HepG2 (cell line): ENCODE results near the gene ARL15. TPM values are rescaled to one million over a fixed set of nuclear protein-coding genes. Genes with fewer than 3 reads are reported as not detected.
A peak's percentile ranks its signal among the peaks of the same experiment; 100 is the strongest.

Source experiments
- ATAC-seq: fragments of 200-7000 bp; cut with Tn5 transposase; 3 replicates; pipeline ENCODE4 v1.9.1; 2020; ENCODE audit warnings: mild to moderate bottlenecking, moderate library complexity
- BruUV-seq: library from RNA; stranded (reverse); fragments of 400-500 nt; replicated peaks from 2 replicates; lab custom pipeline; 2021; lab: Mats Ljungman, UMichigan
- CTCF ChIA-PET: fragments of 300-600 bp; formaldehyde crosslinking; extraction: SDS; loops from one replicate; lab custom pipeline; 2021; ENCODE audit warnings: low total read pairs, inconsistent platforms, low intra/inter-chr PET ratio; lab: Yijun Ruan, JAX
- POLR2A ChIA-PET: fragments of 350-600 bp; sonication (Branson Sonifier 250); formaldehyde crosslinking; loops from one replicate; lab custom pipeline; 2020; ENCODE audit warnings: antibody characterized with exemption, inconsistent platforms; lab: Yijun Ruan, JAX
- DNase-seq: peaks from one replicate; pipeline ENCODE4 v3.0.0-alpha.2; 2015; ENCODE audit warnings: low spot score
- FAIRE-seq: peaks from 3 replicates; lab custom pipeline; 2011; peaks lifted over from hg19 to GRCh38; lab: Jason Lieb, UNC
- H2AFZ ChIP-seq: one replicate; pipeline ENCODE4 v1.6.1; 2011; ENCODE audit warnings: low read length, inconsistent platforms
- H3K27ac ChIP-seq: fragments of 300-600 bp; 3 replicates; pipeline ENCODE4 v1.8.0; 2011; ENCODE audit warnings: mixed run types, mild to moderate bottlenecking, mixed read lengths, low read length, inconsistent platforms; ENCODE audit not compliant: insufficient read depth; ENCODE audit errors: extremely low read length
- H3K27me3 ChIP-seq, 2 experiments: fragments of 200-600 bp in 1 of 2; 2 replicates in 1 of 2; 3 replicates in 1 of 2; pipeline versions ENCODE4 v1.6.0 to v1.8.0; 2011; ENCODE audit warnings: low read length in 2 of 2, mild to moderate bottlenecking in 2 of 2, moderate library complexity in 2 of 2, inconsistent platforms in 1 of 2; ENCODE audit not compliant: insufficient read depth in 2 of 2, control insufficient read depth in 1 of 2
- H3K36me3 ChIP-seq, 2 experiments: fragments of 200-600 bp in 1 of 2; replicated peaks in 1 of 2; 2 replicates in 1 of 2; 3 replicates in 1 of 2; pipeline versions ENCODE4 v1.5.1 to v1.8.0; 2011; ENCODE audit warnings: low read length in 2 of 2, inconsistent platforms in 1 of 2; ENCODE audit not compliant: insufficient read depth in 2 of 2, control insufficient read depth in 1 of 2
- H3K4me1 ChIP-seq: 2 replicates; pipeline ENCODE4 v1.5.1; 2012; ENCODE audit warnings: low read length, inconsistent platforms; ENCODE audit not compliant: insufficient read depth
- H3K4me2 ChIP-seq: 2 replicates; pipeline ENCODE4 v1.6.0; 2011; ENCODE audit warnings: low read depth, low read length, inconsistent platforms
- H3K4me3 ChIP-seq, 3 experiments: fragments of 200-600 bp in 1 of 3; sonication (generic), shearing (Covaris generic) in 1 of 3; replicated peaks in 1 of 3; 2 replicates each; pipeline ENCODE4 v1.5.1; 2011 to 2016; ENCODE audit warnings: low read length in 3 of 3, inconsistent platforms in 2 of 3, low read depth in 2 of 3, mild to moderate bottlenecking in 2 of 3, control low read depth in 1 of 3, mixed read lengths in 1 of 3; ENCODE audit not compliant: insufficient read depth in 1 of 3
- H3K79me2 ChIP-seq: one replicate; pipeline ENCODE4 v1.6.1; 2011; ENCODE audit warnings: low read length, inconsistent platforms; ENCODE audit not compliant: insufficient read depth
- H3K9ac ChIP-seq: 2 replicates; pipeline ENCODE4 v1.6.0; 2011; ENCODE audit warnings: mild to moderate bottlenecking, low read depth, low read length, inconsistent platforms; ENCODE audit not compliant: insufficient read depth
- H3K9me3 ChIP-seq: 2 replicates; pipeline ENCODE4 v1.5.1; 2012; ENCODE audit warnings: mild to moderate bottlenecking, low read length
- H4K20me1 ChIP-seq: 2 replicates; pipeline ENCODE4 v1.6.0; 2011; ENCODE audit warnings: inconsistent platforms, mild to moderate bottlenecking, low read length, moderate library complexity; ENCODE audit not compliant: insufficient read depth
- ATF7 ChIP-seq, 2 experiments: fragments of 450-650 bp in 1 of 2; sonication (generic) in 1 of 2; formaldehyde crosslinking in 1 of 2; IDR thresholded peaks; 2 replicates each; pipeline versions ENCODE4 v1.4.0 to v1.6.1; 2016 to 2020; ENCODE audit warnings: antibody characterized with exemption in 1 of 2, mild to moderate bottlenecking in 1 of 2, missing genetic modification reagents in 1 of 2
- CAMTA2 ChIP-seq: sonication (generic); formaldehyde crosslinking; IDR thresholded peaks from 2 replicates; pipeline ENCODE4 v1.4.0; 2020; ENCODE audit warnings: mild to moderate bottlenecking, missing genetic modification reagents, borderline replicate concordance
- CREB1 ChIP-seq, 2 experiments: fragments of 450-650 bp in 1 of 2; IDR thresholded peaks; 2 replicates each; pipeline ENCODE4 v1.6.1; 2016 to 2017; ENCODE audit warnings: control low read depth in 1 of 2, mild to moderate bottlenecking in 1 of 2, missing compliant biosample characterization in 1 of 2, missing genetic modification characterization in 1 of 2
- KAT8 ChIP-seq: IDR thresholded peaks from 2 replicates; pipeline ENCODE4 v1.6.1; 2016; ENCODE audit warnings: missing genetic modification reagents, missing compliant biosample characterization
- NPAS2 ChIP-seq: sonication (generic); formaldehyde crosslinking; IDR thresholded peaks from 2 replicates; pipeline ENCODE4 v1.8.0; 2022; ENCODE audit warnings: mild to moderate bottlenecking, missing genetic modification reagents, borderline replicate concordance
- RBFOX2 ChIP-seq: fragments of 200-400 bp; formaldehyde crosslinking; IDR thresholded peaks from 2 replicates; pipeline ENCODE4 v1.6.1; 2017; ENCODE audit warnings: low read depth, mild to moderate bottlenecking, low read length
- SALL2 ChIP-seq: sonication (generic); formaldehyde crosslinking; IDR thresholded peaks from 2 replicates; pipeline ENCODE4 v1.8.1; 2023; ENCODE audit warnings: mild to moderate bottlenecking, missing genetic modification reagents, inconsistent platforms
- SMAD3 ChIP-seq: sonication (generic); formaldehyde crosslinking; IDR thresholded peaks from 2 replicates; pipeline ENCODE4 v1.4.0; 2020; ENCODE audit warnings: missing genetic modification reagents
- THAP11 ChIP-seq: IDR thresholded peaks from 2 replicates; pipeline ENCODE4 v1.6.1; 2016; ENCODE audit warnings: missing biosample characterization, missing genetic modification reagents
- ZNF552 ChIP-seq: sonication (generic); formaldehyde crosslinking; IDR thresholded peaks from 2 replicates; pipeline ENCODE4 v1.9.0; 2022; ENCODE audit warnings: missing genetic modification reagents, mild to moderate bottlenecking, borderline replicate concordance
- ZNF761 ChIP-seq: sonication (generic); formaldehyde crosslinking; conservative IDR thresholded peaks from 2 replicates; pipeline ENCODE4 v1.4.0; 2020; ENCODE audit warnings: mild to moderate bottlenecking, missing genetic modification reagents
- WGBS: methylation state at CpG from one replicate; pipeline ENCODE4 v1.1.6; 2017; ENCODE audit warnings: low lambda C conversion rate; 5-methylcytosine and 5-hydroxymethylcytosine counted together
- in situ Hi-C: cut with HindIII; loops from 2 replicates; pipeline ENCODE4 v1.10.0; 2017; ENCODE audit warnings: low pct_unique_long_range_greater_than_20kb; ENCODE audit not compliant: extremely low pct_ligation_motif_present
- intact Hi-C: fragments of 100-400 bp; cut with micrococcal nuclease; formaldehyde crosslinking; loops from one replicate; pipeline ENCODE4 v1.10.0; 2022; ENCODE audit not compliant: unreplicated experiment
- polyA plus RNA-seq, 8 experiments: library from polyadenylated mRNA; depleted of rRNA in 3 of 8; stranded (reverse) in 7 of 8; unstranded in 1 of 8; fragments of >200 nt; fragmentation: Illumina TruSeq in 4 of 8; extraction: Trizol in 4 of 8; gene quantifications; 2 replicates each; pipeline versions ENCODE4 v1.2.1 to v1.2.3, GENCODE V29; 2011 to 2016; ENCODE audit warnings: low read depth in 4 of 8, missing spikeins in 1 of 8, mixed read lengths in 1 of 8; ENCODE audit not compliant: insufficient read depth in 1 of 8
- total RNA-seq, 5 experiments: library from RNA; depleted of rRNA; stranded (reverse); fragments of >200 nt; fragmentation: Illumina TruSeq; extraction: Trizol; gene quantifications; 2 replicates each; pipeline ENCODE4 v1.2.3, GENCODE V29; 2016; ENCODE audit warnings: low read depth in 1 of 5
- TF ChIP-seq, protein P1 (sequence below): sonication (generic); formaldehyde crosslinking; IDR thresholded peaks from 2 replicates; pipeline ENCODE4 v1.4.0; 2020; ENCODE audit warnings: missing genetic modification reagents, mild to moderate bottlenecking, borderline replicate concordance

Gene ARL15
- total and polyA plus RNA-seq, 2 of the 13 experiments (the other 11 are each of a cell fraction or from before 2014, with no cell fraction given) = 2.5 to 7.7 TPM

DNA sequence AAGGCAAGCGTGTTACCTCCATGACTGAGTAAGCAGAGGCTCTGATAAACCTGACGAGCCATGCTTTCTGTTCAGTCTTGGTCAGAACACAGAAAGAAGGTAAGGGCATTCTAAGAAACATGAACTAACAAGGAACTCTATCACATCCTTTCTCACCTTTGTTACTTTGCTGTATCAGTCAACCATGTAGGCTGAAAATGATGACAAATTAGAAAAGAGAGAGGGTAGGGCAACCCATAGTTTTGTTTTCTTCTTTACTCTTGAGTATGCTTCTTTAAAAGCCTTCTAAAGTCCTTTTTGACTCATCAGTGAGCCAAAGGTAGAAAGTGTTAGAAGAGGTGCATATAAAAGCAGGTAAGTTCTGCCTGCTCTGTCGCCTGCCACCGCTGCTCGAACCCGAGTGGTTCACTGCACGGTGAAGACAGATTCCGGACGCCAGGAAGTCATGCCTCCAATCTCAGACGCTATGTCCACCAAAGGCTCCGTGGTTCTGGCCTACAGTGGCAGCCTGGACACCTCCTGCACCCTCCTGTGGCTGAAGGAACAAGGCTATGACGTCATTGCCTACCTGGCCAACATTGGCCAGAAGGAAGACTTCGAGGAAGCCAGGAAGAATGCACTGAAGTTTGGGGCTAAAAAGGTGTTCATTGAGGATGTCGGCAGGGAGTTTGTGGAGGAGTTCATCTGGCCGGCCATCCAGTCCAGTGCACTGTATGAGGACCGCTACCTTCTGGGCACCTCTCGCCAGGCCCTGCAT is 451.5 kb downstream of the ARL15 start:
- Histone ChIP-seq H3K4me2 (no peak overlapping the region), H2AFZ (no peak overlapping the region), H3K79me2 (no peaks in the 10 kb centered on the region), H3K4me1 (no peaks in the 10 kb centered on the region), H3K4me3 (no peak overlapping the region), H3K27me3 (no peaks in the 10 kb centered on the region), H3K9me3 (peaks cover 13% of the 10 kb centered on the region), H3K27ac (no peak overlapping the region), H4K20me1 (no peaks in the 10 kb centered on the region), H3K9ac (no peak overlapping the region), H3K36me3 (no peaks in the 10 kb centered on the region)
- POLR2A ChIA-PET = no interaction called here
- FAIRE-seq (no peak), DNase-seq (no peak), ATAC-seq (no peak)
- CTCF ChIA-PET = no interaction called here
- WGBS = 44% methylated on average over 13 of the region's 17 CpGs
- no TSS peak for BruUV-seq
- intact Hi-C loops = no loop called here
- in situ Hi-C loops = no loop called here
- peak; percentile 98 for TF ChIP-seq ATF7 (IDR thresholded peaks at IDR 0.05)
- no peak for TF ChIP-seq ATF7 (CRISPR knock-in tag; IDR thresholded peaks at IDR 0.05)
- no peak for TF ChIP-seq ZNF552 (CRISPR knock-in tag)
- no peak for TF ChIP-seq CAMTA2 (CRISPR knock-in tag)
- peak; percentile 93 for TF ChIP-seq CREB1 (IDR thresholded peaks at IDR 0.05)
- no peak for TF ChIP-seq CREB1 (CRISPR knock-in tag; IDR thresholded peaks at IDR 0.05)

DNA sequence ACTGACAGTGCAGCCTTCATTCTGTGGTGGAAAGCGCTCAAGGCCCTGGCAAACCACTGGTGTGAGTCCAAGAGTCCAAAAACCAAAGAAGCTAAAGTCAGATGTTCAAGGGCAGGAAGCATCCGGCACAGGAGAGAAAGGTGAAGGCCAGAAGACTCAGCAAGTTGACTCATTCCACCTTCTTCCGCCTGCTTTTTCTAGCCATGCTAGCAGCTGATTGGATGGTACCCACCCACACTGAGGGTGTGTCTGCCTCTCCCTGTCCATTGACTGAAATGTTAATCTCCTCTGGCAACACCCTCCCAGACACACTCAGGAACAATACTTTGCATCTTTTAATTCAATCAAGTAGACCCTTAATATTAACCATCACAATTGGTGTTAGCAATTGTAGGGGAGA is 453.9 kb downstream of the ARL15 start:
- no peak for FAIRE-seq
- no peak for DNase-seq
- Histone ChIP-seq H3K4me3 (no peak overlapping the region), H3K36me3 (no peaks in the 10 kb centered on the region), H3K4me1 (no peaks in the 10 kb centered on the region), H3K27ac (no peak overlapping the region), H3K4me2 (no peak overlapping the region), H3K79me2 (no peaks in the 10 kb centered on the region), H3K9me3 (peaks cover 15% of the 10 kb centered on the region), H3K9ac (no peak overlapping the region), H4K20me1 (no peaks in the 10 kb centered on the region), H2AFZ (no peak overlapping the region), H3K27me3 (no peaks in the 10 kb centered on the region)
- BruUV-seq = no TSS peak
- in situ Hi-C loops = no loop called here
- no peak for ATAC-seq
- TF ChIP-seq SALL2 (CRISPR knock-in tag) (no peak), THAP11 (CRISPR knock-in tag) (no peak), RBFOX2 (no peak), NPAS2 (CRISPR knock-in tag) (no peak), ZNF761 (CRISPR knock-in tag) (no peak), KAT8 (CRISPR knock-in tag) (no peak), SMAD3 (CRISPR knock-in tag) (no peak)
- TF ChIP-seq, protein P1, sequence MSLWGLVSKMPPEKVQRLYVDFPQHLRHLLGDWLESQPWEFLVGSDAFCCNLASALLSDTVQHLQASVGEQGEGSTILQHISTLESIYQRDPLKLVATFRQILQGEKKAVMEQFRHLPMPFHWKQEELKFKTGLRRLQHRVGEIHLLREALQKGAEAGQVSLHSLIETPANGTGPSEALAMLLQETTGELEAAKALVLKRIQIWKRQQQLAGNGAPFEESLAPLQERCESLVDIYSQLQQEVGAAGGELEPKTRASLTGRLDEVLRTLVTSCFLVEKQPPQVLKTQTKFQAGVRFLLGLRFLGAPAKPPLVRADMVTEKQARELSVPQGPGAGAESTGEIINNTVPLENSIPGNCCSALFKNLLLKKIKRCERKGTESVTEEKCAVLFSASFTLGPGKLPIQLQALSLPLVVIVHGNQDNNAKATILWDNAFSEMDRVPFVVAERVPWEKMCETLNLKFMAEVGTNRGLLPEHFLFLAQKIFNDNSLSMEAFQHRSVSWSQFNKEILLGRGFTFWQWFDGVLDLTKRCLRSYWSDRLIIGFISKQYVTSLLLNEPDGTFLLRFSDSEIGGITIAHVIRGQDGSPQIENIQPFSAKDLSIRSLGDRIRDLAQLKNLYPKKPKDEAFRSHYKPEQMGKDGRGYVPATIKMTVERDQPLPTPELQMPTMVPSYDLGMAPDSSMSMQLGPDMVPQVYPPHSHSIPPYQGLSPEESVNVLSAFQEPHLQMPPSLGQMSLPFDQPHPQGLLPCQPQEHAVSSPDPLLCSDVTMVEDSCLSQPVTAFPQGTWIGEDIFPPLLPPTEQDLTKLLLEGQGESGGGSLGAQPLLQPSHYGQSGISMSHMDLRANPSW (CRISPR knock-in tag) = no peak
- ChIA-PET CTCF (no interaction called here), POLR2A (no interaction called here)
- intact Hi-C loops = no loop called here
- WGBS = 28% methylated on average over 3 of the region's 3 CpGs
